ENCODE results near the gene FYB2.

DNA sequence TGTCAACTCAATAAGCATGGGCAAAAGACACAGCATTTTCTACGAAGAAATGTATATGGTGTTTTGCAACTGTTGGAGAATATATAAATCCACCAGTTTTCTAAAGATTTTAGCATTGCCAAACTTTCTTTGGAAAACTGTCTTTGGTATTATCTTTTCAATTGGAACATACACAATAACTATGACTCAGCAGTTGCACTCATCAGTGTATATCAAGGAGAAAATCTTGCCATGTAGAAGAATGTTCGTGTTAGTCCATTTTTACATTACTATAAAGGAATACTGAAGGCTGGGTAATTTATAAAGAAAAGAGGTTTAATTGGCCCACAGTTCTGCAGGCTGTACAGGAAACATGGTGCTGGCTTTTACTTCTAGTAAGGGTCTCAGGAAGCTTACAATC, 133.0 kb downstream of the FYB2 start:
- TF ChIP-seq, protein P1, sequence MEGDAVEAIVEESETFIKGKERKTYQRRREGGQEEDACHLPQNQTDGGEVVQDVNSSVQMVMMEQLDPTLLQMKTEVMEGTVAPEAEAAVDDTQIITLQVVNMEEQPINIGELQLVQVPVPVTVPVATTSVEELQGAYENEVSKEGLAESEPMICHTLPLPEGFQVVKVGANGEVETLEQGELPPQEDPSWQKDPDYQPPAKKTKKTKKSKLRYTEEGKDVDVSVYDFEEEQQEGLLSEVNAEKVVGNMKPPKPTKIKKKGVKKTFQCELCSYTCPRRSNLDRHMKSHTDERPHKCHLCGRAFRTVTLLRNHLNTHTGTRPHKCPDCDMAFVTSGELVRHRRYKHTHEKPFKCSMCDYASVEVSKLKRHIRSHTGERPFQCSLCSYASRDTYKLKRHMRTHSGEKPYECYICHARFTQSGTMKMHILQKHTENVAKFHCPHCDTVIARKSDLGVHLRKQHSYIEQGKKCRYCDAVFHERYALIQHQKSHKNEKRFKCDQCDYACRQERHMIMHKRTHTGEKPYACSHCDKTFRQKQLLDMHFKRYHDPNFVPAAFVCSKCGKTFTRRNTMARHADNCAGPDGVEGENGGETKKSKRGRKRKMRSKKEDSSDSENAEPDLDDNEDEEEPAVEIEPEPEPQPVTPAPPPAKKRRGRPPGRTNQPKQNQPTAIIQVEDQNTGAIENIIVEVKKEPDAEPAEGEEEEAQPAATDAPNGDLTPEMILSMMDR (IDR thresholded peaks at IDR 0.05 in 8 of 11, conservative IDR thresholded peaks at IDR 0.05 in 3 of 11): no peak
- TF ChIP-seq POLR2AphosphoS5 (IDR thresholded peaks at IDR 0.05): no peak

Measured in spleen (tissue), 7 donors.